B cell (primary cell): ENCODE results near the gene ITPR2. TPM values are rescaled to one million over a fixed set of nuclear protein-coding genes. Genes with fewer than 3 reads are reported as not detected.

Source experiments
- ATAC-seq: fragments of 200-7000 bp; cut with Tn5 transposase; one replicate; pipeline ENCODE4 v1.10.0; 2021; ENCODE audit warnings: low read depth, mild to moderate bottlenecking, moderate number of reproducible peaks, moderate library complexity
- CTCF ChIA-PET: fragments of 350-600 bp; sonication (Branson Sonifier 250); formaldehyde crosslinking; loops from one replicate; lab custom pipeline; 2021; ENCODE audit warnings: antibody characterized with exemption, inconsistent platforms; lab: Charles Lee
- POLR2A ChIA-PET: fragments of 350-600 bp; sonication (Branson Sonifier 250); formaldehyde crosslinking; loops from one replicate; lab custom pipeline; 2021; ENCODE audit warnings: antibody characterized with exemption; lab: Charles Lee
- DNase-seq: peaks from one replicate; pipeline ENCODE4 v3.0.0; 2013
- H2AFZ ChIP-seq: 2 replicates; pipeline ENCODE4 v1.6.1; 2012; ENCODE audit warnings: mild to moderate bottlenecking, low read depth, low read length; ENCODE audit not compliant: insufficient read depth, poor library complexity, severe bottlenecking
- H3K27ac ChIP-seq, 2 donors: 1 replicate in 1 of 2; 2 replicates in 1 of 2; pipeline ENCODE4 v1.5.1; 2012 to 2013; ENCODE audit warnings: low read length in 2 of 2, mild to moderate bottlenecking in 2 of 2, moderate library complexity in 1 of 2
- H3K27me3 ChIP-seq, 4 experiments: fragments of 200-600 bp in 1 of 4; sonication (generic) in 1 of 4; replicated peaks in 1 of 4; 1 replicate in 2 of 4; 2 replicates in 2 of 4; pipeline versions ENCODE4 v1.6.1 to v1.7.0; 2013 to 2016; ENCODE audit warnings: low read length in 3 of 4, mild to moderate bottlenecking in 2 of 4, mixed read lengths in 1 of 4, moderate library complexity in 1 of 4; ENCODE audit not compliant: insufficient read depth in 4 of 4, control insufficient read depth in 3 of 4; ENCODE audit errors: control extremely low read depth in 1 of 4
- H3K36me3 ChIP-seq, 2 experiments: replicated peaks in 1 of 2; 1 replicate in 1 of 2; 2 replicates in 1 of 2; pipeline versions ENCODE4 v1.6.1 to v1.7.1; 2013; ENCODE audit warnings: low read length in 1 of 2; ENCODE audit not compliant: insufficient read depth in 2 of 2, control insufficient read depth in 1 of 2; ENCODE audit errors: control extremely low read depth in 1 of 2, extremely low read depth in 1 of 2
- H3K4me1 ChIP-seq, 2 donors: fragments of 200-600 bp in 1 of 2; sonication (generic) in 1 of 2; 1 replicate in 1 of 2; 2 replicates in 1 of 2; pipeline versions ENCODE4 v1.5.1 to v1.6.1; 2013 to 2017; ENCODE audit warnings: low read length in 2 of 2; ENCODE audit not compliant: control insufficient read depth in 2 of 2, insufficient read depth in 2 of 2
- H3K4me2 ChIP-seq: replicated peaks from 2 replicates; pipeline ENCODE3; 2012; ENCODE audit warnings: mild to moderate bottlenecking, low read depth, low read length; ENCODE audit not compliant: poor library complexity, severe bottlenecking
- H3K4me3 ChIP-seq, 5 experiments: fragments of 200-600 bp in 1 of 5; sonication (generic) in 1 of 5; 1 replicate in 3 of 5; 2 replicates in 2 of 5; pipeline versions ENCODE4 v1.5.1 to v1.7.0; 2011 to 2016; ENCODE audit warnings: low read length in 4 of 5, mild to moderate bottlenecking in 4 of 5, low read depth in 2 of 5, control low read depth in 1 of 5, moderate library complexity in 1 of 5; ENCODE audit not compliant: insufficient read depth in 1 of 5; ENCODE audit errors: control extremely low read depth in 1 of 5, extremely low read depth in 1 of 5
- H3K79me2 ChIP-seq: fragments of 200-600 bp; sonication (generic); one replicate; pipeline ENCODE4 v1.6.0; 2016; ENCODE audit warnings: low read length; ENCODE audit not compliant: control insufficient read depth, insufficient read depth
- H3K9ac ChIP-seq: fragments of 200-600 bp; sonication (generic); 2 replicates; pipeline ENCODE4 v1.6.1; 2017; ENCODE audit warnings: mild to moderate bottlenecking, low read length, moderate library complexity
- H3K9me3 ChIP-seq, 3 donors: one replicate each; pipeline versions ENCODE4 v1.6.1 to v1.7.1; 2013; ENCODE audit warnings: low read length in 2 of 3; ENCODE audit not compliant: control insufficient read depth in 2 of 3, insufficient read depth in 1 of 3; ENCODE audit errors: control extremely low read depth in 1 of 3
- H4K20me1 ChIP-seq: 2 replicates; pipeline ENCODE4 v1.6.0; 2012; ENCODE audit warnings: mild to moderate bottlenecking, low read length; ENCODE audit not compliant: insufficient read depth, control insufficient read depth, poor library complexity, severe bottlenecking
- H3K27ac Mint-ChIP-seq: one replicate; pipeline ENCODE4 v1.8.0; 2021; ENCODE audit warnings: mixed read lengths
- H3K27me3 Mint-ChIP-seq: one replicate; pipeline ENCODE4 v1.8.0; 2021; ENCODE audit warnings: mixed read lengths
- H3K4me1 Mint-ChIP-seq: one replicate; pipeline ENCODE4 v1.8.0; 2021; ENCODE audit warnings: mixed read lengths
- H3K4me3 Mint-ChIP-seq: one replicate; pipeline ENCODE4 v1.8.0; 2021; ENCODE audit warnings: mixed read lengths
- H3K9me3 Mint-ChIP-seq: one replicate; pipeline ENCODE4 v1.8.0; 2022; ENCODE audit warnings: mixed read lengths; ENCODE audit not compliant: insufficient read depth
- EZH2 ChIP-seq: IDR thresholded peaks from 2 replicates; pipeline ENCODE4 v1.6.1; 2012; ENCODE audit warnings: borderline replicate concordance, low read depth, mild to moderate bottlenecking, moderate library complexity, low read length; ENCODE audit not compliant: insufficient read depth, poor library complexity, severe bottlenecking
- WGBS: methylation state at CpG from one replicate; pipeline ENCODE4 v1.1.5; 2013; ENCODE audit warnings: missing lambda C conversion rate; ENCODE audit not compliant: insufficient coverage; 5-methylcytosine and 5-hydroxymethylcytosine counted together
- intact Hi-C: fragments of 100-400 bp; cut with micrococcal nuclease; formaldehyde crosslinking; loops from one replicate; pipeline ENCODE4 v1.10.0; 2022
- polyA plus RNA-seq: library from polyadenylated mRNA; depleted of rRNA; stranded (reverse); fragments of >200 nt; gene quantifications from 2 replicates; pipeline ENCODE4 v1.2.3, GENCODE V29; 2012
- total RNA-seq, 2 donors: library from RNA; stranded (reverse); fragments of 120-200 nt in 1 of 2; gene quantifications; 1 replicate in 1 of 2; 2 replicates in 1 of 2; pipeline versions ENCODE4 v1.2.3 to v1.2.4, GENCODE V29; 2013 to 2022
- TF ChIP-seq, protein P1 (sequence below): fragments of 200-600 bp; IDR thresholded peaks from one replicate; pipeline ENCODE4 v1.8.0; 2022; ENCODE audit warnings: antibody characterized with exemption, mild to moderate bottlenecking

Gene ITPR2
- total and polyA plus RNA-seq, 2 donors (not counting 1 experiment from before 2014, with no cell fraction given), result 4.3 to 113 TPM

DNA sequence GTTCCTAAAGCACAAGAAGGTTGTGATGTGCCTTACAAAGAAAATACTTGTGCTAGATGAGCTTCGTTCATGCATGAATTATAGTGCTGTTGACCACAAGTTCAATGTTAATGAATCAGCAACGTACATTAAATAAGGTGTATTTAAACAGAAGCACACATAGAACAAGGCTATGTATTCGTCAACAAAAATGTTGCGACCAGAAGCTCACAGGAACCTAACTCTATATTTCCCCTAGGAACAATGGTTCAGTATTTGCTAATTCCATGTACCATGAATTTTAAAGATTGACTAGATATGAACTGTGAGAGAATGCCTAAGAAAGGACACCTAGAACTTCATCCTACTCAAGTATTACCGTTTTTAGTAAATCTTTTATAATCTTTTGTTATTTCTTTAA lies 149.6 kb downstream of the ITPR2 start:
- no CpG with 5 or more reads among the region's 5 CpGs for WGBS
- H3K27me3 Mint-ChIP-seq, result no peaks in the 10 kb centered on the region

DNA sequence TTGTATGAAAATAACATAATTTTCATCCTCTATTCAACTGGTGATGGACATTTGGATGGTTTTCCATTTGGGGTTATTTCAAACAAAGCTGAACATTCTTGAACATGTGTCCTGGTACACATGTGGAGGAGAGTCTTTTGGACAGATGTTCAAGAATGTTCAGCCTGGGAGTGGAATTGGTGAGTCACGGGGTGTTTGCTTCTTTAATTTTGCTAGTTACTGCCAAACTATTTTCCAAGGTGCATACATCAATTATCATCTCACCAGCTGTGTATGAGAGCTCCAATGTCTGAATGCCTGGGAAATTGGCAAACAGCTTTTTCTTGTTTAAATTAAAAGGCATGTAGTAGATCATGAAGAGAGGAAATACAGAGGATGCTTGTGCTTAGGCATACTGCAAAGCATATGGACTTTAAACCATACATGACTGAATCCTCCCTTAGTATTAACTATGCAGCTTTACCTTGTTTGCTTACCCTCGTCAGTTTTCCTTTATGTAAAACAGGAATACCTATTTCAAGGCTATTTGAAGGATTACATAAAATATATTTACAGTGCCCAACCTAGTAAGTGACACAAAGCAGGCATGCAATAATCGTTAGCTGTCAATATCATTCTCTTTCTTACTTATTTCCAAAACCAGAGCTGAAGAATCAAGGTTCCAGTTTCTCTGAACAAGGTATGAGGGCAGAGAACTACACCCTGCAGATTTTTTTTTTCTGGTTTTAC lies 152.1 kb downstream of the ITPR2 start:
- Histone ChIP-seq H3K9ac (no peak overlapping the region), H3K4me2 (no peak overlapping the region), H3K27ac (no peak overlapping the region), H3K9me3 (peaks cover 0 to 2% (median 0%) of the 10 kb centered on the region in 3 donors), H3K79me2 (no peaks in the 10 kb centered on the region), H3K36me3 (peaks cover 13 to 48% of the 10 kb centered on the region in 2 experiments), H4K20me1 (no peaks in the 10 kb centered on the region), H3K27me3 (no peaks in the 10 kb centered on the region), H3K4me3 (no peak overlapping the region), H2AFZ (no peak overlapping the region), H3K4me1 (no peaks in the 10 kb centered on the region)
- Mint-ChIP-seq H3K4me3 (no peak overlapping the region), H3K27ac (no peak overlapping the region), H3K9me3 (no peaks in the 10 kb centered on the region), H3K4me1 (no peaks in the 10 kb centered on the region), H3K27me3 (no peaks in the 10 kb centered on the region)
- ATAC-seq (no peak), DNase-seq (no peak)
- TF ChIP-seq, protein P1, sequence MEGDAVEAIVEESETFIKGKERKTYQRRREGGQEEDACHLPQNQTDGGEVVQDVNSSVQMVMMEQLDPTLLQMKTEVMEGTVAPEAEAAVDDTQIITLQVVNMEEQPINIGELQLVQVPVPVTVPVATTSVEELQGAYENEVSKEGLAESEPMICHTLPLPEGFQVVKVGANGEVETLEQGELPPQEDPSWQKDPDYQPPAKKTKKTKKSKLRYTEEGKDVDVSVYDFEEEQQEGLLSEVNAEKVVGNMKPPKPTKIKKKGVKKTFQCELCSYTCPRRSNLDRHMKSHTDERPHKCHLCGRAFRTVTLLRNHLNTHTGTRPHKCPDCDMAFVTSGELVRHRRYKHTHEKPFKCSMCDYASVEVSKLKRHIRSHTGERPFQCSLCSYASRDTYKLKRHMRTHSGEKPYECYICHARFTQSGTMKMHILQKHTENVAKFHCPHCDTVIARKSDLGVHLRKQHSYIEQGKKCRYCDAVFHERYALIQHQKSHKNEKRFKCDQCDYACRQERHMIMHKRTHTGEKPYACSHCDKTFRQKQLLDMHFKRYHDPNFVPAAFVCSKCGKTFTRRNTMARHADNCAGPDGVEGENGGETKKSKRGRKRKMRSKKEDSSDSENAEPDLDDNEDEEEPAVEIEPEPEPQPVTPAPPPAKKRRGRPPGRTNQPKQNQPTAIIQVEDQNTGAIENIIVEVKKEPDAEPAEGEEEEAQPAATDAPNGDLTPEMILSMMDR, result no peak
- TF ChIP-seq EZH2, result no peak
- POLR2A ChIA-PET, result no interaction called here
- CTCF ChIA-PET, result interaction anchor here (1.5 to 1.7 kb wide), 2 partner anchors 21 to 1244 kb away, joined by 3 to 6 read pairs; no protein-coding TSS in a partner anchor
- intact Hi-C loops, result no loop called here
- 100% methylated on average over 1 of the region's 3 CpGs for WGBS

More for the DNA sequence above, 149.6 kb downstream of the ITPR2 start:
- H3K27ac ChIP-seq, result no peak overlapping the region
- H3K9ac ChIP-seq, result no peak overlapping the region
- Mint-ChIP-seq H3K27ac (no peak overlapping the region), H3K4me3 (no peak overlapping the region), H3K9me3 (no peaks in the 10 kb centered on the region), H3K4me1 (no peaks in the 10 kb centered on the region)
- no peaks in the 10 kb centered on the region for H3K79me2 ChIP-seq
- no peak overlapping the region for H3K4me2 ChIP-seq
- ChIA-PET CTCF (no interaction called here), POLR2A (no interaction called here)
- H3K36me3 ChIP-seq, result peaks cover 10 to 48% of the 10 kb centered on the region in 2 experiments
- intact Hi-C loops, result no loop called here
- no peaks in the 10 kb centered on the region for H3K4me1 ChIP-seq
- TF ChIP-seq EZH2, result no peak
- TF ChIP-seq, protein P1, result no peak
- no peak overlapping the region for H3K4me3 ChIP-seq
- no peak for ATAC-seq
- H3K27me3 ChIP-seq, result no peaks in the 10 kb centered on the region
- H3K9me3 ChIP-seq, result peaks cover 0 to 2% (median 0%) of the 10 kb centered on the region in 3 donors
- H4K20me1 ChIP-seq, result no peaks in the 10 kb centered on the region
- no peak for DNase-seq
- H2AFZ ChIP-seq, result no peak overlapping the region
